NCI-H2107 treated with DMSO at 0.1 percent for 48 hours (cell line): ENCODE results near the gene RAB2B.
"Not testable (repeated sequence)": the region's sequence is repeated elsewhere in the genome, so short reads cannot be mapped to it uniquely, and the experiment has no call there.

Experiments
- DNase-seq: peaks from one replicate; lab custom pipeline; 2025; ENCODE audit not compliant: unreplicated experiment; lab: John Stamatoyannopoulos, UW

RAB2B gene

DNA sequence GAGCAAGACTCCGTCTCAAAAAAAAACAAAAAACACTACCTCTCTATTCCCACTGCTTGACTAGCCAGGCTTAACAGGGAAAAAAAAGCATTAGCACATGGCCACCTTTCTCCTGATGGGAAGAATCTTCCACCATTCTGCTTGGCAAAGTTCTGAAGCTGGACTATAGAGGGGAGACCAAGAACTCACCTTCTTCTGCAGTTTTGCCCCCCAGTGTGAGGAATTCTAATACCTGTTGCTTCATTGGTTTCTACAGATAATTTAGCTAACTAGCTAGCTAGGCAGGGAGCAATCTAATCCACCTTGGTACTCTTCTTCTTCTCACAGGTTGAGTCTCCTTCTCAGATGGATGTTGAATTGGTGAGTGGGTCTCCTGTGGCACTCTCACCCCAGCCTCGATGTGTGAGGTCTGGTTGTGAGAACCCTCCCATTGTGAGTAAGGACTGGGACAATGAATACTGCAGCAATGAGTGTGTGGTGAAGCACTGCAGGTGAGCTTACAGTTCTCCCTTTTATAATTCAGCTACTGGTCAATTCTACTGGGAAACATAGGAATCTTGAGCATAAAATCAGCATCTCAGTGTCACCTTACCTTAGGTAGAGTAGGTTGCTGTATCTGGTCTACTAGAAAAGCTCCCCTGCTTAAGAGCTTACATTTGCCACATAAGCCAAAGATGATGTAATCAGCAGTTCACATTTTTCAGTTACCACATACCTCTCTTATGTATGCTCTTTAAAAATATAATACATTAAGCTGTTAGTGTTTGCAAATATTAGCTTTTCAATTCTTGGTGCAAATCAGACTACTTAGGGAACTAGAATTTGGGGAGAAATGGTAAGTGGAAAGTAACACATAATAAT, 18.4 kb upstream of the RAB2B start:
- peak; percentile 28 for DNase-seq

GRCh38 chr14:21486640-21487087, 9.9 kb upstream of the RAB2B start:
- no peak for DNase-seq

DNA sequence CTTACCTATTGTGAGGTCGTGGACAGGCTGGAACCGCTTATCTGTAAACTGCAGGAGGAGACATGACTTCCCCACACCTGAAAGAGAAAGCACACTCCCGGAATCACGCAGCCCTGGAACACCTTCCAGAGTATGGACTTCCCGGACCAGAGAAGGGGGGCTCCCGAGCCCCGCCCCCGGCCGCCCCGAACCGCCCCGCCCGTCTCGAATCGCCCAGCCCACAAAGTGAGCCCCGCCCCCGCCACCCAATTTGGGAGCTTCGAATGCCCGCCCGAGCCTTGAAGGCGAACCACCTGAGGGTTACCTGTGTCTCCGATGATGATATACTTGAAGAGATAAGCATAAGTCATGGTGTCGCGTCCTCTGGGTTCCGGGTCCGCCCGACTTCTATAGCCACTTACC, 235 bp downstream of the RAB2B start:
- no peak for DNase-seq

GRCh38 chr14:21475767-21476522, 814 bp downstream of the RAB2B start:
- DNase-seq, result no peak

- DNase-seq, result no peak
Observed at GRCh38 chr14:21467616-21468015, 9.1 kb downstream of the RAB2B start.

- peak; percentile 100 for DNase-seq
Observed at GRCh38 chr14:21455912-21456667, 20.7 kb downstream of the RAB2B start, which contains the start of gene CHD8. Gene CHD8, minus strand, starts transcription at chr14:21456123. Its CDS starts 24,480 bp downstream, at chr14:21431643.

- no peak for DNase-seq
Observed at GRCh38 chr14:21455592-21455911, 21.2 kb downstream of the RAB2B start.

- no peak for DNase-seq
Observed at GRCh38 chr14:21454843-21455544, 21.8 kb downstream of the RAB2B start.

DNA sequence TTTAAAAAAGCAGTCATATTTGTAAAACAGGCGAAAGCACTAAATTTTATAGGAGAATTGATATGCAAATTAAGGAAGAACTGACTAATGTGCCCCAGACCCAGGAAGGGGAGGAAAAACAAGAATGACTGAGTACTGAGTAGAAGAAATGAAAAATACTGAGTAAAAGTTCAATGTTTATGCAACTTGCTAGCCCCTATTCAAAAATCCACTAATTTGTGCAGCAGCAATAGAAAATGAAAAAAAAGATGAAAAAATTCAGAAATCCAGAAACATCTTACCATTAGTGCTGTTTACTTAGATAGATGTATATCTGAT, 26.9 kb downstream of the RAB2B start:
- DNase-seq, result no peak

- DNase-seq, result not testable (repeated sequence)
Observed at GRCh38 chr14:21442657-21443056, 34.1 kb downstream of the RAB2B start.

- DNase-seq, result no peak
Observed at GRCh38 chr14:21440859-21441258, 35.9 kb downstream of the RAB2B start.

GRCh38 chr14:21437063-21437901, 39.5 kb downstream of the RAB2B start:
- DNase-seq, result peak; percentile 98

DNA sequence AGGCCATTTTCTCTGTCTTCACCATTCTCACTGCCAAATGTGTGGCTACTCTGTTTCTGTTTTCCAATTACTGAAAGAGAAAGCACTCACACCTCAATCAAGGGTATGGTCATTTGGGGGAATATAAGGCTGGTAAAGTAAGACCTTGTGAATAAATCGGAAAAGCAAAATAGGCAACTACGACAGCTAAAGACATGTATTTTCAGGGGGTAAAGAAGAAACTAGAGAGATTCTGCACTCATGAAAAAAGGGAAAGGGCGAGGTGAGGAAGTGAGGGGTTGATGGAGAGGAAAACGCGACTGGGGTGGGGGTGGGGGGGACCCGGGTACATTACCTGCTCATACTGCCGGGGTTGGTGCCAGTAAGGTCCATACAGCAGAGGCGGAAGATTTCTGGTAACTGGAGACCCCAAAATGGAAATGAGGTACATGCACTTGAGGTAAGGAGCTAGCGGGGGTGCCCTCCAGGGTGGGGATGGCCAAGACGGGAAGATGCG, 40.1 kb downstream of the RAB2B start:
- no peak for DNase-seq

DNA sequence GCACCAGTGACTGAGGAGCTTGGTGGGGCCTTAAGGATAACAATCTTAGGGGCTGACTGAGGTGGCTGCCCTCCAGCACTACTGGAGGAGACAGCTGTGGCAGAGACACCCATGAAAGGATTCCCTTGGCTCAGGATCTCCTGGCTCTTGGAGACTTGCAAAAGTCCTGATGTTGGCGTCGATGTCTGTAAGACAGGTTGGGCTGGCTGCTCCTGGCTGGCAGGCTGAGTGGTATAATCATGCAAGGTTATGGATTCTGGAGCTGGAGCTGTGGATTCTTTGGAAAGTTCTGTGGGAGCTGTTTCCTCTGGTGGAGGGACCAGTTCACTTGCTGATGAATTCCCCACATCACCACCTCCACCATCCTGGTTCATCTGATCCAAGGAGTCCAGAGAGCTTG, 45.6 kb downstream of the RAB2B start:
- no peak for DNase-seq

DNA sequence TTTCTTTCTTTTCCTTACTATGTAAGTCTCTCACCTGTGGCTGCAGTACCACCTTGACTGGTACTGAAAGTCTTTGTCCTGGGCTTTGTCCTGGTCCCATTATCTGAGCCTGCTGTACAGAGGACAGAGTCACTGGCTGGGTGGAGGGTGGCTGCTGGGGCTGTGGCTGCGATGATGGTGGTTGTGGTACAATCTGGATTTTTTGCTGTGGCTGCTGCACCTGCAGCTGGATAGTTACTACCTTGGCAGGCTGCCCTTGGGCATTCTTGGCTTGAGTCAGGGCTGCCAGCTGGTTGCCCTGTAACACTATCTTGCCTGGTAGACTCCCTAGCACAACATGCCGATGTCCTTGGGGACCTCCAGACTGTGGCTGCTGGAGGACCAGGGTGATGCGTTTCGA, 47.8 kb downstream of the RAB2B start:
- peak; percentile 97 for DNase-seq

GRCh38 chr14:21426692-21427091, 50.1 kb downstream of the RAB2B start:
- no peak for DNase-seq

- no peak for DNase-seq
Observed at GRCh38 chr14:21419528-21419927, 57.2 kb downstream of the RAB2B start.

DNA sequence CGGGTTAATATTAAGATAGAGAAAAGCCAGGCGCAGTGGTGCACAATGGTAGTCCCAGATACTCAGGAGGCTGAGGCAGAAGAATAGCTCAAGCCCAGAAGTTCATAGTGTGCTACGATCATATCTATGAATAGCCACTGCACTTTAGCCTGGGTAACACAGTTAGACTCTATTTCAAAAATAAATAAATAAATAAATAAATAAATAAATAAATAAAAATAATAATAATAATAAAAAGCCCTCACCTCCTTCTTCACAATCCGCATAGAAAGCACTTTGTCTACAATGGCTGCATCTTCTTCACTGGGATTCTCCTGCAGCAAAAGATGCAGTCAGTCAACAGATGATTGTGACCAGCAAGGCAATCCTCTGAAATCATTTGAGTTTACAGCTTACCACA, 61.4 kb downstream of the RAB2B start:
- no peak for DNase-seq

GRCh38 chr14:21414137-21414631, 62.6 kb downstream of the RAB2B start:
- DNase-seq, result no peak
